ENCODE results near the gene PCBP3. TPM values are rescaled to one million over a fixed set of nuclear protein-coding genes. Genes with fewer than 3 reads are reported as not detected.
A peak's percentile ranks its signal among the peaks of the same experiment; 100 is the strongest.

Gene PCBP3
- total RNA-seq, 1 experiment from 2014 or later: 10.9 TPM

DNA sequence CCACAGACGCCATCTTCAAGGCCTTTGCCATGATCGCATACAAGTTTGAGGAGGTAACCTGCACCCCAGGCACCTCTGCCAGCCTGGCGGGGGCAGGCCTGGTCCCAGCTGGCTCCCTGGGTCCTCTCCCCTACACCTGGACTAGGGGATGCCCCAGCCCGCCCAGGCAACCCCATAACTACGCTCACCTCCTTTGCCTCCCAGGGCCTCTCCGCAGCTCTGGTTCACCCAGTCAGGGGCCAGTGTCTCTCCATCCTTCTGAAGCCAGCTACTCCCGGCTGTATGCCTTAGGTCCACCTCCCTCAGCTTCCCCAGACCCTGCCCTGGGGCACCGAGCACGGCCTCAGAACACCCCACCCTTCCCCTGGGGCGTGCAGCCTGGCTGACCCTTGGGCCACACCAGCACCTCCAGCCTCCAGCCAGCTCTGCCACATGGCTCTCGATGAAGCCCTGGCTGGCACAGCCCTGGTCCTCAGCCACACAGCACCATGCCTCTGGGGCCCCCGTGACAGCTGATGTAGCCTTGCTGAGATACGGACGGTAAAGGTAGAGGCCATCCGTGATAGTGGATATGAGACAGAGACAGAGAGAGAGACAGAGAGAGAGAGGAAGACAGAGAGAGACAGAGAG, 257.7 kb downstream of the PCBP3 start:
- TF ChIP-seq, protein P1, sequence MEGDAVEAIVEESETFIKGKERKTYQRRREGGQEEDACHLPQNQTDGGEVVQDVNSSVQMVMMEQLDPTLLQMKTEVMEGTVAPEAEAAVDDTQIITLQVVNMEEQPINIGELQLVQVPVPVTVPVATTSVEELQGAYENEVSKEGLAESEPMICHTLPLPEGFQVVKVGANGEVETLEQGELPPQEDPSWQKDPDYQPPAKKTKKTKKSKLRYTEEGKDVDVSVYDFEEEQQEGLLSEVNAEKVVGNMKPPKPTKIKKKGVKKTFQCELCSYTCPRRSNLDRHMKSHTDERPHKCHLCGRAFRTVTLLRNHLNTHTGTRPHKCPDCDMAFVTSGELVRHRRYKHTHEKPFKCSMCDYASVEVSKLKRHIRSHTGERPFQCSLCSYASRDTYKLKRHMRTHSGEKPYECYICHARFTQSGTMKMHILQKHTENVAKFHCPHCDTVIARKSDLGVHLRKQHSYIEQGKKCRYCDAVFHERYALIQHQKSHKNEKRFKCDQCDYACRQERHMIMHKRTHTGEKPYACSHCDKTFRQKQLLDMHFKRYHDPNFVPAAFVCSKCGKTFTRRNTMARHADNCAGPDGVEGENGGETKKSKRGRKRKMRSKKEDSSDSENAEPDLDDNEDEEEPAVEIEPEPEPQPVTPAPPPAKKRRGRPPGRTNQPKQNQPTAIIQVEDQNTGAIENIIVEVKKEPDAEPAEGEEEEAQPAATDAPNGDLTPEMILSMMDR (conservative IDR thresholded peaks at IDR 0.05): no peak

More for the DNA sequence above, 257.7 kb downstream of the PCBP3 start:
- no peaks in the 10 kb centered on the region for H3K9me3 ChIP-seq (ENCODE audit: control insufficient read depth, low read depth, low read length)
- H3K27me3 ChIP-seq (ENCODE audit: insufficient read depth, low read length): no peaks in the 10 kb centered on the region
- Mint-ChIP-seq H3K27ac (0 out of 7 replicates have a peak overlapping the region, but pooled peaks of 1 of the 3 experiments have one; percentile 57), H3K9me3 (no peaks in the 10 kb centered on the region), H3K36me3 (ENCODE audit: insufficient read depth in 1 of 3, low read depth in 3 of 3) (peaks cover 0 to 5% (median 3%) of the 10 kb centered on the region in 3 experiments; a peak in 2 of 7 replicates), H3K4me1 (no peaks in the 10 kb centered on the region), H3K27me3 (ENCODE audit: low read depth) (peaks cover 7% of the 10 kb centered on the region), H3K4me3 (no peak overlapping the region)
- no peak overlapping the region; the same call in 1 of the 2 replicates for H3K14ac ChIP-seq (ENCODE audit: insufficient read depth, low read length)
- H4K91ac ChIP-seq (ENCODE audit: insufficient read length, low read depth, low read length): no peak overlapping the region
- H2BK20ac ChIP-seq (ENCODE audit: low read depth, low read length, poor library complexity, severe bottlenecking): no peak overlapping the region
- no peak overlapping the region for H4K5ac ChIP-seq (ENCODE audit: insufficient read length, low read depth, low read length)
- H4K20me1 ChIP-seq (ENCODE audit: control insufficient read depth, insufficient read depth, insufficient read length): no peaks in the 10 kb centered on the region
- DNase-seq: no peak
- no peaks in the 10 kb centered on the region for H3K23me2 ChIP-seq (ENCODE audit: insufficient read length, low read depth, low read length, poor library complexity, severe bottlenecking)
- no CpG with 5 or more reads among the region's 15 CpGs for WGBS (ENCODE audit: extremely low coverage, insufficient read length, low lambda C conversion rate)
- no peak overlapping the region for H3T11ph ChIP-seq (ENCODE audit: low read length)
- no peaks in the 10 kb centered on the region for H3K79me2 ChIP-seq (ENCODE audit: insufficient read depth, low read length)
- H3K79me1 ChIP-seq (ENCODE audit: insufficient read depth, low read depth, low read length, poor library complexity, severe bottlenecking): no peaks in the 10 kb centered on the region
- no peaks in the 10 kb centered on the region for H3K4me1 ChIP-seq (ENCODE audit: insufficient read depth, low read length)
- H2BK12ac ChIP-seq (ENCODE audit: insufficient read length, low read depth, low read length): no peak overlapping the region
- no peak overlapping the region for H3K56ac ChIP-seq (ENCODE audit: insufficient read length, low read depth, low read length)
- no peak overlapping the region for H2BK120ac ChIP-seq (ENCODE audit: low read depth, low read length, poor library complexity, severe bottlenecking)
- no peak overlapping the region for H3K4ac ChIP-seq (ENCODE audit: low read depth, low read length)
- H3K27ac ChIP-seq (ENCODE audit: insufficient read length, low read depth, low read length): no peak overlapping the region
- no peak overlapping the region for H3K9ac ChIP-seq (ENCODE audit: extremely low read depth, insufficient read length, low read length)
- H2BK15ac ChIP-seq (ENCODE audit: low read depth, low read length): no peak overlapping the region
- H2BK5ac ChIP-seq (ENCODE audit: insufficient read length, low read length): no peak overlapping the region
- H3K18ac ChIP-seq (ENCODE audit: insufficient read length, low read depth, low read length): no peak overlapping the region
- no peak overlapping the region for H4K8ac ChIP-seq (replicated peaks; ENCODE audit: insufficient read length, low read depth, low read length)
- H3K23ac ChIP-seq (ENCODE audit: insufficient read length, low read depth, low read length): no peak overlapping the region
- H2AFZ ChIP-seq (ENCODE audit: low read length): no peak overlapping the region
- no peak overlapping the region for H3K4me2 ChIP-seq (ENCODE audit: insufficient read depth, insufficient read length, low read length)
- H2AK5ac ChIP-seq (ENCODE audit: insufficient read length, low read length): no peak overlapping the region
